RPMI8226 (cell line): ENCODE measurements around the gene BAG3.
"Not testable (repeated sequence)": the region's sequence is repeated elsewhere in the genome, so short reads cannot be mapped to it uniquely, and the experiment has no call there.

ENCODE experiments used
- DNase-seq: peaks from one replicate; pipeline ENCODE4 v3.0.0-alpha.2; 2015

BAG3 gene

GRCh38 chr10:119640875-119641526 lies 10.2 kb upstream of the BAG3 start:
- peak; percentile 7 for DNase-seq

DNA sequence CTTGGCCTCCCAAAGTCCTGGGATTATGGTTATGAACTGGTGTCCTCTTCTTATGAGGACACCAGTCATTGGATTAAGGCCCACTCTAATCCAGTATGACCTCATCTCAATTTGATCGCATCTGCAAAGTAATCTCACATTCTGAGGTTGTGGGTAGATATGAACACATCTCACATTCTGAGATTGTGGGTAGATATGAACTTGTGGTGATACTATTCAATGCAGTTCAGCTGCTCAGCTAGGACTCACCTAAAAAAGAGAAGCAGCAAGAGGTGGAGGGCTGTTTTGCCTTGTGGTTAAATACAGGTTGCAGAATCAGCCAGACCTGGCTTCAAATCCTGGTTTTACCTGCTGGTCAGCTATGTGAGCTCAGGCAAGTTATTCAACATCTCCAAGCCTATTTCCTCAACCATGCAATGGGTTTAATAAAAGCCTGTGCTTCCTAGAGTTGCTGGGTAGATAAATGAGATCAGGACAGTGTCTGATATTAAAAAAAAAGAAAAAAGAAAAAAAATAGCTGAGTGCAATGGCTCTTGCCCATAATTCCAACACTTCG lies 8.5 kb upstream of the BAG3 start:
- DNase-seq: no peak

- DNase-seq: no peak
These were observed 7.6 kb upstream of the BAG3 start for GRCh38 chr10:119643306-119644204.

- DNase-seq: no peak
These were observed 6.9 kb upstream of the BAG3 start for GRCh38 chr10:119644205-119644814.

DNA sequence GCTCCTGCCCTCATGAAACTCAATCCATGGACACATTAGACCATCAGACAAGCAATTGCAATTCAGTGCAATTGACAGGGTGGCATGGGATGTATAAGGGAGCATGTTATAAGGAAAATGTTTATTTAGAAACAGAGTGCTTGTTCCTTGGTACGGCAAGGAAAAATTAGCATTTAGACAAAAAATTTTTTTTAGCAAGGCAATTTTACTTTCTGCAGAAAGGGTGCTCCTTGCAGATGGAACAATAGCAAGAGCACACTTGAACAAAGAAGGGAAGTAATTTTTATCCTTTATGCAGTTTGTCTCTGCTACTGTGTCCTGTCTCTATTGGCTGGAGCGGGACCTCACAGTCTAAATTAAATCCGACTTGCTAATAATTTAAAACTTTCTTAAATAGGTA lies 6.2 kb upstream of the BAG3 start:
- DNase-seq: no peak

- no peak for DNase-seq
These were observed 1.1 kb upstream of the BAG3 start for GRCh38 chr10:119650062-119650461.

- peak; percentile 15 for DNase-seq
These were observed 557 bp downstream of the BAG3 start for GRCh38 chr10:119651514-119652360.

DNA sequence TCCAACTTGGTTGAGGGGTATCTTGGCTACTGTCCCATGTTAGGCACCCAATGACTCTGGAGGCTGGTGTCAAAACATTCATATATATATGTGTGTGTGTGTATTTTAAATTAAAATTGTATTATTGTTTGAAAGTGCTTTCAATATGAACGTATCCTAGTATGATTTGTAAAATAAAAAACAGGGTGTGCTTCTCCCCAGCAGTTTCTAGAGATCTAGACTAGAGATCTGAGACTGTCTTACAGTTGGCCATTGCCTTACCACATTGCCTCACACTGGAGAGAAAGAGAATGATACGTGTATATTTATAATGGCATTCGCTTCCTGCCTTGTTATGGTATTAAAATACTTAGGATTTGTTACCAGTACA lies 1.2 kb downstream of the BAG3 start:
- peak; percentile 51 for DNase-seq

- no peak for DNase-seq
These were observed 2.0 kb downstream of the BAG3 start for GRCh38 chr10:119653209-119653608.

GRCh38 chr10:119653916-119654315 lies 2.7 kb downstream of the BAG3 start:
- no peak for DNase-seq

DNA sequence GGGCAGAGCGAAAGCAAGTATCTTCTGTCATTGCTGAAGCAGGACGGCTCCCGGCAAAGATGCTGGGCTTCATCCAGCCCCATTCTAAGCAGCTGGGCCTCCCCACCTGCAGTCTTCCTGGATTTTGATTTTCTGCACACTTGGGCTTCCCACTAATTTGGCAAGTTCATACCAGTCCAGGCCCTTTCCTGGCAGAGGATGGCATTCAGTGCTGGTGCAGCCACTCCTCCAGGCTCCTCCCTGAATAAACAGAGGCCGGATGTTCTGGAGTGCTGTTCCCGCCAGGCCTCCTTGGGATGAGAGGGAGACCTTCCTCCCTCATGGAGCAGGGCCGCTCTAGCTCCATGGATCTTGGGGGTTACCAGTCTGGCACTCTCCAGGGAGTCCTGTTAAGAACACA lies 3.4 kb downstream of the BAG3 start:
- no peak for DNase-seq

DNA sequence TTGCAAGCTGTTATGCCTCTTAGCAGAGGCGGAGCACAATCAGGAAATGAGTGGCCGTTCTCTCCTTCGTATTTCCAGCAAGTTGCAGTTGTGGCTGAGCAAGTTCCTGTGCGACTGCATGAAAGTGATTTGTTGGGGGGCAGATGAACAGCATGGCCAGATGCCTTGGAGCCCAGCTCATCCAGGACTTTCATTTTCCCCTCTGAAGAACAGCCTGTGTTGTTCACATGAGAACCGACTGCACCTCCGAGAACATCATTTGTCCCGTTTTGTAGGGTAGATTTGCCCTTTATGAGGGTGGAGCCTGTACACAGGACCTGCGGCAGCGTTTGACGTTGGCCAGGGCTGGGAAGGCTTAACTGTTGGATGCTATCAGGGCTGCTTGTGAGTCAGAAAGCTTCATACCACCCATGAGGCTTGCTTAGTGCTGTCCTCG lies 4.4 kb downstream of the BAG3 start:
- no peak for DNase-seq

DNA sequence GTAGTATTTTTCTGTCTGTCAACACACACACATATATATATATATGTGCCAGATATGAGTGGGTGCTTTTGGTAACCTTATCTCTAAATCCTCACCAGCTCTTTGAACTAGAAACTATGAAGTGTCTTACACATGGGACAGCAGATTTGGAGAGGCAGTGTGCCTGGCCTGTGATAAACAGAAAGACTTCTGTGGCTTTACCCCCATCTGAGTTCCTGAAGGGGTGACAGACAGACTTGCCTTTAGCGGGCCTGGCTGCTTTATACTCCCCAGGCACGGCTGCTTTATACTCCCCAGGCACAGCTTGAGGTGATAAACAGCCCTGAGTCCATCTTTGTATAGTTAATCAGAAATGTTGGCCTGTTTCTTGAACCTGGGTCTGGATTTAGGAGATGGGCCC lies 5.6 kb downstream of the BAG3 start:
- no peak for DNase-seq

GRCh38 chr10:119657725-119658124 lies 6.5 kb downstream of the BAG3 start:
- no peak for DNase-seq

DNA sequence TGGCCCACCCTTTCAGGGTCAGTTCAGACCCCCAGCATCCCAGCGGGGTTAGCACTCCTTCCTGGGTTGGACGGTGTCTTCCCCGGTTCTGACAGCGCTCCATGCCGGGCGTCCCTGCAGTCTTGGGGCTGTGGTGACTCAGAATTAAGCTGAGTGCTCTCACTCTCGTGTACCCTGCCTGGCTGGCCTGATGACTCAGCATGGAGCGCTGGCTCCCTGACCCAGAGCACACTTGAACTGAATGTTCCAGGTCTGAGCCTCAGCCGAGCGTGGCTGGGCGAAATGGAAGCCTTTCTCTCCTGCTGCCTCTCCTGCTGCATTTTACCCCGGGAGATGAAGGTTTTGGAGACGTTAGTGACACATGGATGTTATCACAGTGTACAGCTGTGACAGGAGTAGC lies 7.1 kb downstream of the BAG3 start:
- no peak for DNase-seq

DNA sequence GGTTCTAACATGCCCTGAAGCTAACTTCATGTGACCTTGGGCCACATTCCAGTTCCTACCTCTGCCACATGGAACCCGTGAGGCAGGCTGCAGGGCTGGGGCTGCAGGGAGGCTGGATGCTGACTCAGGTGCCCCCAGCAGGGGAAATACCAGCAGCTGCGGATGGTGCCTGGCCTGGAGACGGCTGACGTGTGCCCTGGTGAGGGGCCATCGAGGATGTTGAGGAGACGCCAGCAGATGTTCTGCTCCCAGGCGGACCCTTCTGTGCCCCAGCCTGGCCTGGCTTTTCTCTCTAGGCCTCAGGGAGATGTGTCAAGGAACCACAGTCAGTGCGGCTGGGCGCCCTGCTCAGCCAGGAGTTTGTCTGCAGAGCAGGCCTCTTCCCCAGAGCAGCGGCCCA lies 8.8 kb downstream of the BAG3 start:
- no peak for DNase-seq

- DNase-seq: not testable (repeated sequence)
These were observed 11.0 kb downstream of the BAG3 start for GRCh38 chr10:119662076-119662605.

DNA sequence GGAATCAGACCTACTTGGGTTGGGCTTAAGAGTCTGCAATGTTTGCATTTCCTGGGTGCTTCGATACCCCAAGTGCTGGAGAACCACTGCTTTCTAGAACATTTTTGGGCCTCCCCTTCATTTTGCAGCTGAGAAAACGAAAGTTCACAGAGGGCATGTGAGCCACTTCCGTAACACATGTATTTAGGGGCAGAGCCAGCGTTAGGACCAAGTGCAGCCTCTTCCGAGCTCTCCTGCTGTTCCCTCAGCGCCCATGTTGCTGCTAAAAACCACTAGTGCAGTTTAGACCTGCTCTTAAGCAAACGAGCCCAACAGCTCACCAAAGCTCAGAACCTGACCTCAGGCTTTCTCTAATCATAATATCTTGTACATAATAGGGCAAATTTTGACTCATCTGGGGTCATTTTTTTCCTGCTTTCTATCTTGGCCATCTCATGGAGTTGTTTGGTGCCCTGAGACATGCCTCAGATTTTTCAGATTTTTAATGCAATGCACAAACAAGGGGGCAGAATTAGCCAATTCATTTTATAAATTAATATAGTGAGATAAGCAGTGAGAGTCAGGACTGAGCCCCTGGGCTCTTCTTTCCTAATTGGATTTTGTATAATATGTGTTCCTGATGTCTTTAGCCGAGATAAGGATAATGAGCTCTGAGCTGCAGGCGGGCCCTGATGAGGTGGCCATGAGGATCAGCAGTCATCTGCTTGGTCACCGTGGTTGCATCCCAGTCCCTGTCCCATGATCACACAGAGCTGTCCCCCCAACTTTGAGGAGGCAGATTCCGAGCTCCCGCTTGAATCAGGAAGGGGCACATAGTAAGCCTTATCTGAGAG lies 12.9 kb downstream of the BAG3 start:
- no peak for DNase-seq

DNA sequence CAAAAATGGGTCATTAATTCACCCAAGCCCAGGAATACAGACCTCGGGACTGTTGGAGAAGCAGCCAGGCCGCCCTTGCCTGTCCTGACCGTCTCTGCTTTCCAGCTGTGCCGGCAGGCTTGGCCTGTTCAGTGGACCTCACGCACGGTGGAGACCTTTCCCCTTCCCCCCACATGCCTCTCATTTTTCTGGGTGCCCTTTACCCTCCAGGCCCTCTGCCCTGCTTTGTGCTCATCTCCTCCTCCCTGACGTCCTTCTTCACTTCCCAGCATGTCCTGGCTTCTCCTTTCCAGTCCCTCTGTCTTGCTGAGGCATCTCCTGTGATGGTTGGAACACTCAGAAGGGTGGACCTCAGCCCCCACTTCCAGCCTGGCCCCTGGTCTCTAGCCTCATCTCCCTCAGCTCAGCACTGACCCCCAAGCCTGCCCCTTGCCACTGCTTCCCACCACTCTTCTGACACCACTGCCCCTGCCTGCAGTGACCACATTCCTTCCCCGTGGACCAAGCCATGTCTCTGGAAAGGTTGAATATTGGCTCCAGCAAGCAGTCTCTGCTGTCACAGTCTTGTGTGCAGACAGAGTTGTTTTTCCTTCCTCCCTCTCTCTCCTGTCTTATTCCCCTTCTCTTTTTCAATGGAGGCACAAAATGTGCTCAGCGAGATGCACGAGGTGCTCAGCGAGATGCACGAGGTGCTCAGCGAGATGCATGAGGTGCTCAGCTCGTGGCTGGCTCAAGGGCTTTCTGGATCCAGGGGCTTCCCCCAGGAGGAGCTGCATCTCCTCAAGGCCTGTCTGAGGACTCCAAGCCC lies 14.9 kb downstream of the BAG3 start:
- DNase-seq: no peak

DNA sequence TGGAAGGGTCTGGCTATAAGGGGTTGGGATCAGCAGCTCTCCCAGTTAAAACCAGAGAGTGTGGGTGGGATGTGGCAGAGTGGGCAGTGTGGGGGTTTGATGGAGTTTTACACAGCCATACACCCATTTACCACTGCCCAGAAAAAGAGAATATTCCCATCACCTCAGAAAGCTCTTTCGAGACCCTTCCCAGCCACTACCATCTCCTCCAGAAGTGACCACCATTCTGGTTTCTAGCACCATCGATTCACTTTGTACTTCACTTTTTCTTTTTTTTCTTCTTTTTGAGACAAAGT lies 15.5 kb downstream of the BAG3 start:
- no peak for DNase-seq
